Measurements from ENCODE around the gene HTT. TPM values are rescaled to one million over a fixed set of nuclear protein-coding genes. Genes with fewer than 3 reads are reported as not detected.

The HTT gene
- total and polyA plus RNA-seq, 2 of the 13 experiments (the other 11 are each of a cell fraction or from before 2014, with no cell fraction given): 17.5 to 19.5 TPM

DNA sequence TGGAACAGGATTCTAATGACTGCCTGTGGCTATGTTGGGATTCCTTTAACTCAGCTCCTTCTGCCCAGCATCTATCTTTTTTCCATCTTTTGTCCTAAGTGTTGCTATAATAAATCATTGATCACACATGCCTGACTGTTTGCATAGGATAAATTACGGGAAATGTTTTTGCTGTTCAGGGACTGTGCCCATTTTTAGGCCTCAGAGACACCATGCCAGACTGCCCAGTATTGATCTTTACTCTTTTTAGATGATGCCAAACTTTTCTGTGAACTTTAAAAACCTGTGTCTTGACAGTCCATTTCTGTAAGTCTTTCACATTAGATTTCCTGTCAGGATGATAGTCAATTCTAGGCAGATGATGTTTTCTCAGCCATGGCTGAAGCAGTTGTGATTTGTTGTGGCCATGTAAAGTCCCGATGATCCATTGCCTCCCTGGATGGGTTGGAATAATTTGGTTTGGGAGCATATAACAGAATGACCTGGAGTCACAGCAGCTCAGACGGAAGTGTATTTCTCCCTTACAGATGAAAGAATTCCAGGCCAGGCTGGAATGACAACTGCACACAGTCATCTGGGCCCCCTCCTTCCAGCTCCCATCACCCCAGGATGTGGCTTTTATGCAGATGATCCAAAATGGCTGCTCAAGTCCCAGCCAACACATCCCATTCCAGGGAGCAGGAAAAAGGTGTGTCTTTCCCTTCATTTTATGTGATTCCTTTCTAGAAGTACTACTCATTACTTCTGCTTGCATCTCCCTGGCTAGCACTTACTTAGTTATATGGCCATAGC, 3.6 kb upstream of the HTT start (continued):
- TF ChIP-seq FOXP1 (IDR thresholded peaks at IDR 0.05) (no peak), FOXP1 (CRISPR knock-in tag; IDR thresholded peaks at IDR 0.05) (no peak), TAF15 (IDR thresholded peaks at IDR 0.05; ENCODE audit: low read depth, low read length, poor library complexity, severe bottlenecking) (no peak)

DNA sequence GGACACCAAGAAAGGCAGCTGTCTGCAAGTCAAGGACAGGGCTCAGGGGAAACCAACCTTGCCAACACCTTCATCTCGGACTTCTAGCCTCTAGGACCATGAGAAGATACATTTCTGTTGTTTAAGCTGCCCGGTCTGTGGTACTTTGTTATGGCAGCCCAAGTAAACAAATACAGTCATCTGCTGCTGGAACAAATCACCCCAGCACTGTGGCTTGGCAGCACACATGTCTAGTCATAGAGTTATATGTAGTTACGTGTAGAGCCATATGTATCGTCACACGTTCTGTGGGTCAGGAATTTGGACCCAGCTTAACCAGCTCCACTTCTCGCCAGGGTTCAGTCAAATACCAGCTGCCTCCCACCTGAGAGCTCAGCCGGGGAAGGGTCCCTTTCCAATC, 2.7 kb upstream of the HTT start:
- FAIRE-seq (no peak), DNase-seq (ENCODE audit: low spot score) (no peak), ATAC-seq (no peak)
- intact Hi-C loops (cut with micrococcal nuclease; ENCODE audit: unreplicated experiment) (no loop called here), in situ Hi-C loops (cut with HindIII; ENCODE audit: extremely low pct_ligation_motif_present, low pct_unique_long_range_greater_than_20kb) (no loop called here)
- peaks cover 10% of the 10 kb centered on the region for H4K20me1 ChIP-seq (ENCODE audit: insufficient read depth, low read length)
- peaks cover 0 to 2% of the 10 kb centered on the region in 2 experiments; a peak in 1 of 5 replicates for H3K27me3 ChIP-seq (ENCODE audit: control insufficient read depth in 1 of 2, insufficient read depth in 2 of 2, low read length in 2 of 2)
- no peak overlapping the region for H3K4me2 ChIP-seq (ENCODE audit: low read depth, low read length)
- ChIA-PET CTCF (ENCODE audit: low intra/inter-chr PET ratio, low total read pairs) (no interaction called here), POLR2A (interaction anchor here (1.2 kb wide), 1 partner anchor 108 kb away, joined by 3 read pairs; the partner anchor contains the start of genes GRK4 and NOP14)
- H3K4me1 ChIP-seq (ENCODE audit: insufficient read depth, low read length): peaks cover 38% of the 10 kb centered on the region
- H3K9me3 ChIP-seq (ENCODE audit: low read length): no peaks in the 10 kb centered on the region
- no peak overlapping the region for H3K27ac ChIP-seq (ENCODE audit: extremely low read length, insufficient read depth, low read length)
- 29% methylated on average over 1 of the region's 7 CpGs for WGBS (ENCODE audit: low lambda C conversion rate)
- H2AFZ ChIP-seq (ENCODE audit: low read length): no peak overlapping the region
- no peaks in the 10 kb centered on the region for H3K36me3 ChIP-seq (replicated peaks in 1 of 2; ENCODE audit: control insufficient read depth in 1 of 2, insufficient read depth in 2 of 2, low read length in 2 of 2)
- no peak overlapping the region for H3K4me3 ChIP-seq (replicated peaks in 1 of 3; ENCODE audit: insufficient read depth in 1 of 3, low read depth in 2 of 3, low read length in 3 of 3)
- peaks cover 17% of the 10 kb centered on the region for H3K79me2 ChIP-seq (ENCODE audit: insufficient read depth, low read length)
- no TSS peak for BruUV-seq (replicated peaks)
- TF ChIP-seq ZNF235 (CRISPR knock-in tag; IDR thresholded peaks at IDR 0.05; ENCODE audit: borderline replicate concordance) (no peak), FOXA1 (IDR thresholded peaks at IDR 0.05) (no peak), FOXA1 (CRISPR knock-in tag; IDR thresholded peaks at IDR 0.05) (no peak)
- no peak overlapping the region for H3K9ac ChIP-seq (ENCODE audit: insufficient read depth, low read depth, low read length)

All from HepG2 (cell line).